ENCODE results near the gene UNC80.

Gene UNC80

DNA sequence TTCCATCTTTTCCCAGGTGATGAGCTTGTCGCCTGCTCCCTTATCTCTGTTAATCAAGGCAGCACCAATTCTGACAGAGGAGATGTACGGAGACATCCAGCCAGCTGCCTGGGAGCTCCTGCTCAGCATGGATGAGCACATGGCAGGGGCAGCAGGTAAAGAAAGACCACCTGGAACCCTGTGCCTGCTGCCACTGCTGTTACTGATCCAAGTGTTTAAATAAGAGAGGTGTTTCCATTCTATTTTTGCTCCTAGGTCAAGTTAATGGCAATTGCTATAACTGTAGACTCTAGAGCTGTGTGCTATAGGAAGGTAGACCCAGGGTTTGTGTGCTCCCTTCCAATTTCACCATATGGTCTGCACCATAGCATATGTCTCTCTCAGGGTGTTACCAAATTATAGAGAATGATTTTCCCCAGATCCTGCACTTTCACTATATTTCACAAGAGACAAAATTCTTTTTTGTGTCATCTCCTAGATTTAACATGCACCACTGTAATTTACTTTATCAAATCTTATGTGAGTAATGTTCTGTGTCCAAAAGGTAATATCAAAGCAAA is 142.2 kb downstream of the UNC80 start:
- Histone ChIP-seq H3K79me2 (ENCODE audit: insufficient read depth, low read length) (no peaks in the 10 kb centered on the region), H3K36me3 (ENCODE audit: insufficient read depth, low read length) (no peaks in the 10 kb centered on the region), H2AFZ (ENCODE audit: low read depth, low read length) (no peak overlapping the region), H3K4me3 (ENCODE audit: low read depth in 1 of 2, low read length in 2 of 2) (no peak overlapping the region), H4K20me1 (ENCODE audit: insufficient read depth, low read length) (no peaks in the 10 kb centered on the region), H3K9me3 (ENCODE audit: insufficient read depth, low read length, severe bottlenecking) (no peaks in the 10 kb centered on the region), H3K4me2 (ENCODE audit: insufficient read depth, low read length) (no peak overlapping the region), H3K27ac (ENCODE audit: low read length) (no peak overlapping the region), H3K4me1 (ENCODE audit: insufficient read depth, low read length) (no peaks in the 10 kb centered on the region), H3K9ac (ENCODE audit: low read depth, low read length) (no peak overlapping the region), H3K27me3 (ENCODE audit: insufficient read depth, low read length, poor library complexity) (no peaks in the 10 kb centered on the region)
- no peak for DNase-seq
- ATAC-seq (ENCODE audit: insufficient read depth, low read depth): no peak
- TF ChIP-seq EZH2 (IDR thresholded peaks at IDR 0.05; ENCODE audit: borderline replicate concordance, low read depth, low read length, severe bottlenecking): no peak
- TF ChIP-seq, protein P1, sequence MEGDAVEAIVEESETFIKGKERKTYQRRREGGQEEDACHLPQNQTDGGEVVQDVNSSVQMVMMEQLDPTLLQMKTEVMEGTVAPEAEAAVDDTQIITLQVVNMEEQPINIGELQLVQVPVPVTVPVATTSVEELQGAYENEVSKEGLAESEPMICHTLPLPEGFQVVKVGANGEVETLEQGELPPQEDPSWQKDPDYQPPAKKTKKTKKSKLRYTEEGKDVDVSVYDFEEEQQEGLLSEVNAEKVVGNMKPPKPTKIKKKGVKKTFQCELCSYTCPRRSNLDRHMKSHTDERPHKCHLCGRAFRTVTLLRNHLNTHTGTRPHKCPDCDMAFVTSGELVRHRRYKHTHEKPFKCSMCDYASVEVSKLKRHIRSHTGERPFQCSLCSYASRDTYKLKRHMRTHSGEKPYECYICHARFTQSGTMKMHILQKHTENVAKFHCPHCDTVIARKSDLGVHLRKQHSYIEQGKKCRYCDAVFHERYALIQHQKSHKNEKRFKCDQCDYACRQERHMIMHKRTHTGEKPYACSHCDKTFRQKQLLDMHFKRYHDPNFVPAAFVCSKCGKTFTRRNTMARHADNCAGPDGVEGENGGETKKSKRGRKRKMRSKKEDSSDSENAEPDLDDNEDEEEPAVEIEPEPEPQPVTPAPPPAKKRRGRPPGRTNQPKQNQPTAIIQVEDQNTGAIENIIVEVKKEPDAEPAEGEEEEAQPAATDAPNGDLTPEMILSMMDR (IDR thresholded peaks at IDR 0.05; ENCODE audit: borderline replicate concordance, extremely low read depth, low read length, poor library complexity, severe bottlenecking): no peak

DNA sequence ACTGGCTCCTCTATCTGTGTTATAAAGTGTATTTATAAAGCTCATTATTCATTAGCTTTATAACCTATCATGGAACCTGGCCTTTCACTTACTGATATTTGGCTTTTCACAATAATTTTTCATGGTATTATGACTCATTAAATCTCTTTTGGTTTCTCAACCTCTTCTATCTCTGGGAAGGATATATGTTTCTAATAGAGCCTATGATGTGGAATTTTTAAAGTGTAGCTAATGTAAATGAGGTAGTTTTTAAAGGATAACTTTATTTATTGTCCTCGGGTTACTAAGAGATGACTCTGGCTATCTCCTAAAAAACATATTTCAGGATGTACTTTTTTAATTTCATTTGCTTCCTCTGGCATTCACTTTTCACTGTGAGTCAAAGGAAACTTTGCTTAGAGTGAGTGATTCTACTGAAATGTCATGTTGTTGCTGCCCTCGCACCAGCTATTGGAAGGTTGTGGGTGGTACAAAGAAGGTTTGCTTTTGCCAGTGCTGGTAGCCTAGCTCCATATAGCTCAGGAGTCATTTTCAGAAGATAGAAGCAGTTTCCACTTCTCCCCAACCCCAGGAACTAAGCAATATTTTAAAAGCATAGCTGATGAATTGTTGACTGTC is 145.6 kb downstream of the UNC80 start:
- Histone ChIP-seq H4K20me1 (ENCODE audit: insufficient read depth, low read length) (no peaks in the 10 kb centered on the region), H3K4me2 (ENCODE audit: insufficient read depth, low read length) (no peak overlapping the region), H3K9me3 (ENCODE audit: insufficient read depth, low read length, severe bottlenecking) (no peaks in the 10 kb centered on the region), H3K27ac (ENCODE audit: low read length) (no peak overlapping the region), H3K79me2 (ENCODE audit: insufficient read depth, low read length) (no peaks in the 10 kb centered on the region), H3K9ac (ENCODE audit: low read depth, low read length) (no peak overlapping the region), H3K36me3 (ENCODE audit: insufficient read depth, low read length) (no peaks in the 10 kb centered on the region), H3K4me3 (ENCODE audit: low read depth in 1 of 2, low read length in 2 of 2) (no peak overlapping the region), H2AFZ (ENCODE audit: low read depth, low read length) (no peak overlapping the region), H3K27me3 (ENCODE audit: insufficient read depth, low read length, poor library complexity) (no peaks in the 10 kb centered on the region), H3K4me1 (ENCODE audit: insufficient read depth, low read length) (no peaks in the 10 kb centered on the region)
- TF ChIP-seq, protein P1 (IDR thresholded peaks at IDR 0.05; ENCODE audit: borderline replicate concordance, extremely low read depth, low read length, poor library complexity, severe bottlenecking): no peak
- TF ChIP-seq EZH2 (IDR thresholded peaks at IDR 0.05; ENCODE audit: borderline replicate concordance, low read depth, low read length, severe bottlenecking): no peak
- ATAC-seq (ENCODE audit: insufficient read depth, low read depth) (no peak), DNase-seq (no peak)

DNA sequence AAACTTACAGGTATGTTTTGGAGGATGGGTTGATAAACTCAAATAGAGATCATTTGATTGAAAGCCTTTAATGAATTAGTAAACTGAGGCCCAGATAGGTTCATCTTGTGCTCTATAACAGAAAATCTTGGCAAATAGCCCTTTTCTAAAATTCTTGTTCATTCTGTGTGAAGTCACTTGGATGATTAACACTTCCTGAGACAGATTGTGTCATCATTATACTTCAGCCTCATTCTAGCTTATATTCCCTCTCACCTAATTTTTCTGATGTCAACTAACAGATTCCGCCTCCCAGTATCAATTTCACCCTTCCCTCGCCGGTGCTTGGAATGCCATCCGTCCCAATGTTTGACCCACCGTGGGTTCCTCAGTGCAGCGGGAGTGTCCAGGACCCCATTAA is 146.6 kb downstream of the UNC80 start:
- ATAC-seq (ENCODE audit: insufficient read depth, low read depth): no peak
- Histone ChIP-seq H2AFZ (ENCODE audit: low read depth, low read length) (no peak overlapping the region), H3K36me3 (ENCODE audit: insufficient read depth, low read length) (no peaks in the 10 kb centered on the region), H3K79me2 (ENCODE audit: insufficient read depth, low read length) (no peaks in the 10 kb centered on the region), H3K27ac (ENCODE audit: low read length) (no peak overlapping the region), H4K20me1 (ENCODE audit: insufficient read depth, low read length) (no peaks in the 10 kb centered on the region), H3K4me1 (ENCODE audit: insufficient read depth, low read length) (no peaks in the 10 kb centered on the region), H3K4me3 (ENCODE audit: low read depth in 1 of 2, low read length in 2 of 2) (no peak overlapping the region), H3K4me2 (ENCODE audit: insufficient read depth, low read length) (no peak overlapping the region), H3K27me3 (ENCODE audit: insufficient read depth, low read length, poor library complexity) (no peaks in the 10 kb centered on the region), H3K9ac (ENCODE audit: low read depth, low read length) (no peak overlapping the region), H3K9me3 (ENCODE audit: insufficient read depth, low read length, severe bottlenecking) (no peaks in the 10 kb centered on the region)
- DNase-seq: no peak
- TF ChIP-seq, protein P1 (IDR thresholded peaks at IDR 0.05; ENCODE audit: borderline replicate concordance, extremely low read depth, low read length, poor library complexity, severe bottlenecking): no peak
- TF ChIP-seq EZH2 (IDR thresholded peaks at IDR 0.05; ENCODE audit: borderline replicate concordance, low read depth, low read length, severe bottlenecking): no peak
